ENCODE data around the gene SUMO3. TPM values are rescaled to one million over a fixed set of nuclear protein-coding genes. Genes with fewer than 3 reads are reported as not detected.

SUMO3 gene
- total and polyA plus RNA-seq, 2 of the 4 experiments (the other 2 are of a cell fraction): 64.9 to 101 TPM

GRCh38 chr21:44778094-44778493, 39.8 kb downstream of the SUMO3 start:
- in situ Hi-C loops (cut with MboI; ENCODE audit: low sequenced_read_pairs) (no loop called here), intact Hi-C loops (cut with micrococcal nuclease) (no loop called here), dilution Hi-C loops (cut with HindIII; ENCODE audit: low sequenced_read_pairs, unreplicated experiment) (no loop called here)
- no peak overlapping the region for H3K4me2 ChIP-seq (ENCODE audit: low read depth, low read length)
- no peaks in the 10 kb centered on the region for H3K27me3 ChIP-seq (ENCODE audit: control insufficient read depth, insufficient read depth, low read length)
- no peak overlapping the region for H3K18ac ChIP-seq (ENCODE audit: low read depth, low read length)
- H4K91ac ChIP-seq (ENCODE audit: insufficient read depth, low read depth, low read length): no peak overlapping the region
- no peak overlapping the region for H3K4me3 ChIP-seq (ENCODE audit: insufficient read depth, low read depth, low read length)
- H3K14ac ChIP-seq (replicated peaks; ENCODE audit: low read depth, low read length): no peak overlapping the region
- no peak overlapping the region for H3K4ac ChIP-seq (ENCODE audit: low read depth, low read length)
- H3K56ac ChIP-seq (ENCODE audit: extremely low read depth, insufficient read depth, low read length): no peak overlapping the region
- no peak for ATAC-seq (ENCODE audit: low read depth)
- no peak overlapping the region for H2BK15ac ChIP-seq (ENCODE audit: low read depth, low read length)
- H3K23ac ChIP-seq (ENCODE audit: low read depth, low read length): no peak overlapping the region
- no peak overlapping the region for H2BK5ac ChIP-seq (ENCODE audit: low read depth, low read length, poor library complexity, severe bottlenecking)
- H3K4me1 ChIP-seq (ENCODE audit: control insufficient read depth, insufficient read depth, low read length): 0 out of 2 replicates have a peak, but pooled peaks cover 2% of the 10 kb centered on the region
- peaks cover 27 to 31% of the 10 kb centered on the region in 2 experiments for H3K79me1 ChIP-seq (ENCODE audit: low read depth in 1 of 2, low read length in 2 of 2)
- DNase-seq: no peak
- no peak overlapping the region for H2AK5ac ChIP-seq (ENCODE audit: low read depth, low read length)
- ChIA-PET CTCF (interaction anchor here (1.4 kb wide), 1 partner anchor 15 kb away, joined by 3 read pairs; no protein-coding TSS in a partner anchor), POLR2A (ENCODE audit: unreplicated experiment) (no interaction called here)
- H3K9me1 ChIP-seq (ENCODE audit: insufficient read depth, low read length): peaks cover 4% of the 10 kb centered on the region; the same call in 1 of the 2 replicates
- no peak overlapping the region for H4K5ac ChIP-seq (ENCODE audit: low read depth, low read length)
- BruUV-seq (replicated peaks): no TSS peak
- H4K20me1 ChIP-seq (ENCODE audit: insufficient read depth, low read length): peaks cover 9% of the 10 kb centered on the region
- H2AFZ ChIP-seq (replicated peaks; ENCODE audit: low read length, poor library complexity): no peak overlapping the region
- no peak for TF ChIP-seq SMC3 (IDR thresholded peaks at IDR 0.05; ENCODE audit: low read depth, low read length)
- TF ChIP-seq BHLHE40 (IDR thresholded peaks at IDR 0.05; ENCODE audit: low read depth, low read length): no peak
- TF ChIP-seq, protein P1, sequence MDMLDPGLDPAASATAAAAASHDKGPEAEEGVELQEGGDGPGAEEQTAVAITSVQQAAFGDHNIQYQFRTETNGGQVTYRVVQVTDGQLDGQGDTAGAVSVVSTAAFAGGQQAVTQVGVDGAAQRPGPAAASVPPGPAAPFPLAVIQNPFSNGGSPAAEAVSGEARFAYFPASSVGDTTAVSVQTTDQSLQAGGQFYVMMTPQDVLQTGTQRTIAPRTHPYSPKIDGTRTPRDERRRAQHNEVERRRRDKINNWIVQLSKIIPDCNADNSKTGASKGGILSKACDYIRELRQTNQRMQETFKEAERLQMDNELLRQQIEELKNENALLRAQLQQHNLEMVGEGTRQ (IDR thresholded peaks at IDR 0.05; ENCODE audit: low read depth, low read length): no peak
- no peak for TF ChIP-seq MXI1 (IDR thresholded peaks at IDR 0.05; ENCODE audit: borderline replicate concordance, low read depth, low read length)
- no peak for TF ChIP-seq POLR2A (IDR thresholded peaks at IDR 0.05; ENCODE audit: low read depth, low read length)
- TF ChIP-seq MAFK (IDR thresholded peaks at IDR 0.05; ENCODE audit: low read depth, low read length): no peak
- TF ChIP-seq CTCF (conservative IDR thresholded peaks at IDR 0.05; ENCODE audit: low read depth, low read length): no peak
- no peak for TF ChIP-seq MAZ (IDR thresholded peaks at IDR 0.05; ENCODE audit: borderline replicate concordance, low read depth, low read length)
- TF ChIP-seq RCOR1 (IDR thresholded peaks at IDR 0.05; ENCODE audit: insufficient replicate concordance, low read length): no peak
- TF ChIP-seq CHD1 (IDR thresholded peaks at IDR 0.05; ENCODE audit: low read depth, low read length): no peak
- H2BK20ac ChIP-seq (ENCODE audit: low read depth, low read length): no peak overlapping the region
- H2BK120ac ChIP-seq (ENCODE audit: low read depth, low read length): no peak overlapping the region
- H3K27ac ChIP-seq (ENCODE audit: insufficient read depth, low read length): no peak overlapping the region
- 100% methylated on average over 1 of the region's 5 CpGs; no CpG with 5 or more reads in 1 of the 2 experiments for WGBS, 2 experiments (ENCODE audit: extremely low coverage in 2 of 2, insufficient read length in 1 of 2)
- H3K9me3 ChIP-seq (ENCODE audit: control insufficient read depth, insufficient read depth, low read length): no peaks in the 10 kb centered on the region
- no peak overlapping the region for H3K9ac ChIP-seq (ENCODE audit: low read depth, low read length)
- peaks cover 33% of the 10 kb centered on the region for H3K36me3 ChIP-seq (ENCODE audit: control insufficient read depth, insufficient read depth, low read length)
- no peak overlapping the region for H2AK9ac ChIP-seq (replicated peaks; ENCODE audit: low read depth, low read length, poor library complexity)
- H4K8ac ChIP-seq (ENCODE audit: low read depth in 2 of 2, low read length in 2 of 2): no peak overlapping the region

Data from IMR-90 (cell line).